HFFc6 (cell line): Measurements from ENCODE around the gene LIPA. TPM values are rescaled to one million over a fixed set of nuclear protein-coding genes. Genes with fewer than 3 reads are reported as not detected.

ENCODE experiments used
- DNase-seq: peaks from one replicate; pipeline ENCODE4 v3.0.0-alpha.2; 2018
- H3K27ac Mint-ChIP-seq: 2 replicates; pipeline ENCODE4 v1.8.0; 2020; ENCODE audit warnings: mild to moderate bottlenecking, mixed read lengths
- H3K27me3 Mint-ChIP-seq: 2 replicates; pipeline ENCODE4 v1.8.0; 2021; ENCODE audit warnings: mild to moderate bottlenecking, moderate library complexity, mixed read lengths; ENCODE audit not compliant: insufficient read depth
- H3K36me3 Mint-ChIP-seq: 2 replicates; pipeline ENCODE4 v1.8.0; 2021; ENCODE audit warnings: low read depth, mixed read lengths
- H3K4me1 Mint-ChIP-seq: 2 replicates; pipeline ENCODE4 v1.8.0; 2020; ENCODE audit warnings: low read depth, mixed read lengths
- H3K4me3 Mint-ChIP-seq: 2 replicates; pipeline ENCODE4 v1.8.0; 2020; ENCODE audit warnings: mild to moderate bottlenecking, moderate library complexity, mixed read lengths
- H3K9me3 Mint-ChIP-seq: 2 replicates; pipeline ENCODE4 v1.8.0; 2020; ENCODE audit warnings: mild to moderate bottlenecking, mixed read lengths
- total RNA-seq, 6 experiments: library from RNA; stranded (reverse); fragmentation: NEBNext Ultra II Directional; extraction: Animal tissue kit (Norgen Biotek cat#: 25700); gene quantifications; 2 replicates in 1 of 6; 3 replicates in 5 of 6; pipeline ENCODE4 v1.2.3, GENCODE V29; 2021
- TF ChIP-seq, protein P1 (sequence below): fragments of 200-600 bp; sonication (generic); IDR thresholded peaks from 2 replicates; pipeline ENCODE4 v1.5.0; 2021; ENCODE audit warnings: antibody characterized with exemption, mild to moderate bottlenecking

The LIPA gene
- total RNA-seq, 6 experiments from 2014 or later, result 108 to 212 (median 122) TPM

DNA sequence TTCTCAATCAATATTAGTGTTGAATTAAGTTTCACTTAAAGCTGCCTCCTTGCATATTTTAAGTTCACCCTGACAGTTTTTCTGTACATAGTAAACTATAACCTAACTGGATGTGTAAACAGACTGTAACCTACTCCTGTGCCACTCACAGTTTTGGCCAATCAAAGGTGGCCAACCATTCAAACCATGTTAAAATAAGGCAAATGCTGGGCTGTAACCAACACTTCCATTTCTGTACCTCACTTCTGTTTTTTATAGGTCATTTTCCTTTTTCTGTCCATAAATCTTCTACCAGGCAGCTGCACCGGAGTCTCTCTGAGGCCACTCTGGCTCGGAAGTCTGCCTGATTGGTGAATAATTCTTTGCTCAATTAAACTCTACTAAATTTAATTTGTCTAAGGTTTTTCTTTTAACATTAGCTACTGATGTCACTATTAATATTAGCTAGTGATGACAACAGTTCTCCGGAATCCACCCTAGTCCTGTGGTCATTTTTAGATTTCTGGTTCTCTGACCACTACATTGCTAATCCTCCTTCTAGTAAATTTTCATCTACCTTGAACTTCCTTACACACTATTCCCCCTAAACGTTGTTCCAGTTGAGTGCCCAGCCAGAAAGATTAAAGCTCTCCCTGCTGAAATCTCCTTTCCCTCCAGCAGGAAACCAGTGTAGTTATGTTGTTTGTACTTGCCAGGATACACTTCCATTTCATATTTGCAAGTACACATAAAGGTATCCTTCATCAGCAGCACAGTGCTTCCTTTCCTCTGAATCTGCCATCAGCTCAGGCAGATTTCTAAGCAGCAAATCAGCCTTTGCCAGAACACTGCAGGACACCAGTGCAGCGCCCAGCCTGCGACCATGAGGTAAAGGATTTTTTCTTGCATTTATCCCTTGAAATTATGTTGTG, 31.7 kb upstream of the LIPA start:
- peak overlapping the region; percentile 69 for H3K4me3 Mint-ChIP-seq
- no peaks in the 10 kb centered on the region for H3K27me3 Mint-ChIP-seq
- H3K4me1 Mint-ChIP-seq, result peaks cover 84% of the 10 kb centered on the region
- H3K9me3 Mint-ChIP-seq, result no peaks in the 10 kb centered on the region
- H3K27ac Mint-ChIP-seq, result peak overlapping the region; percentile 89
- peaks cover 10% of the 10 kb centered on the region for H3K36me3 Mint-ChIP-seq
- TF ChIP-seq, protein P1, sequence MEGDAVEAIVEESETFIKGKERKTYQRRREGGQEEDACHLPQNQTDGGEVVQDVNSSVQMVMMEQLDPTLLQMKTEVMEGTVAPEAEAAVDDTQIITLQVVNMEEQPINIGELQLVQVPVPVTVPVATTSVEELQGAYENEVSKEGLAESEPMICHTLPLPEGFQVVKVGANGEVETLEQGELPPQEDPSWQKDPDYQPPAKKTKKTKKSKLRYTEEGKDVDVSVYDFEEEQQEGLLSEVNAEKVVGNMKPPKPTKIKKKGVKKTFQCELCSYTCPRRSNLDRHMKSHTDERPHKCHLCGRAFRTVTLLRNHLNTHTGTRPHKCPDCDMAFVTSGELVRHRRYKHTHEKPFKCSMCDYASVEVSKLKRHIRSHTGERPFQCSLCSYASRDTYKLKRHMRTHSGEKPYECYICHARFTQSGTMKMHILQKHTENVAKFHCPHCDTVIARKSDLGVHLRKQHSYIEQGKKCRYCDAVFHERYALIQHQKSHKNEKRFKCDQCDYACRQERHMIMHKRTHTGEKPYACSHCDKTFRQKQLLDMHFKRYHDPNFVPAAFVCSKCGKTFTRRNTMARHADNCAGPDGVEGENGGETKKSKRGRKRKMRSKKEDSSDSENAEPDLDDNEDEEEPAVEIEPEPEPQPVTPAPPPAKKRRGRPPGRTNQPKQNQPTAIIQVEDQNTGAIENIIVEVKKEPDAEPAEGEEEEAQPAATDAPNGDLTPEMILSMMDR, result peak; percentile 26; the same call in 1 of the 2 replicates
- DNase-seq, result peak; percentile 83

DNA sequence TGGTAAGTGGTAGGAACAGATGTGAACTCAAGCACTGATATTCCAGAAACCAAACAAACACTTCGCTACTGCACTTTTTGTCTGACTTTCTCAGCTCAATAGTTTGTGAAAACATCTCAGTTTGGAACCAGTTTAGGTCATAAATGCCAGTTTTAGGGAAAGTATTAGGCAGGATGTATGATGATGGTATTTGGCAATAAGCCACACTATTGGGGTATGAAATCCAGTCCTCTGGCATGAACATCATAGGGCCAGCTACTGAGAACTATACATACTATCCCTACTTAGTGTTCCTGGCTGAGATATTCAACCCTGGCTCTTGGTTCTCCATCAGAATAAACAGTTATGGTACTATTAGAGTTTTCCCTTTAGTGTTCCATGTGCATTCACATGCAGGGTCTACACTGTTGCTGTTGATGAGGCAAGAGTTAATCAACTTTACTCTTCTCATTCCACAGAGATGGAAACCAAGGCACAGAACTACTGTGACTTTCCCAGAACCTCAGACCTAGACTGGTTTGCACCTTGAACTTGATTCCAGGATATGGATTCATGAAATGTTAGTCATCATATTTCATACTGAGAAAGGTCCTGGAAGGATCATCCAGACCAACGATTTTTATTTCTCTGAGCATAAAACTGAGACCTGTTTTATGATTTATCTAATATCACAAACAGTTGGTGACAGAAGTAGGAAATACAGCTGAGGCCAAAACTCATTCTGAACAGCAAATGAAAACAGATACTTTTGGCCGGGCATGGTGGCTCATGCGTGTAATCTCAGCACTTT, 30.2 kb upstream of the LIPA start:
- peak overlapping the region; percentile 89 for H3K27ac Mint-ChIP-seq
- H3K4me3 Mint-ChIP-seq, result no peak overlapping the region
- no peak for DNase-seq
- TF ChIP-seq, protein P1, result no peak
- H3K9me3 Mint-ChIP-seq, result no peaks in the 10 kb centered on the region
- peaks cover 1% of the 10 kb centered on the region; the same call in 1 of the 2 replicates for H3K27me3 Mint-ChIP-seq
- H3K36me3 Mint-ChIP-seq, result peaks cover 10% of the 10 kb centered on the region
- H3K4me1 Mint-ChIP-seq, result peaks cover 99% of the 10 kb centered on the region

DNA sequence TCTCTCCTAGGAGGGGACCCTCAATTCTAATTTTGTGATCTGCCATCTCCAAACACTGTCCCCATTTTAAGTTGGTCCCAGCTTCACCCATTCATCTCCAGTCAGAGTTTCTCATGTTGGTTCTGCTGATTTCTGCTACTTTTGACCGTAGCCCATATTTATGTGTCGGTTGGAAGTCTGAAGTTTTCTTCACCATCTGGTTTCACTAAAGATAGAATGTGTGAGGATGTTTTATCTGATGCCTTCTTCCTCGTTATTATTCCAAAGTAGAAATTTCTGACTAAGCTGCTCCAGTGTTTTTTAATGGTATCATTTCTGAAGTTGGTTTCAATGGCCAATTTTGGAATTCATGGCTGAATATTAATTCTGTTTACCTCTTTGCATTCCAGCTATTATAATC, 28.9 kb upstream of the LIPA start:
- Mint-ChIP-seq H3K4me1 (peaks cover 98% of the 10 kb centered on the region), H3K36me3 (peaks cover 6% of the 10 kb centered on the region), H3K9me3 (no peaks in the 10 kb centered on the region), H3K27me3 (peaks cover 1% of the 10 kb centered on the region; the same call in 1 of the 2 replicates), H3K4me3 (peak overlapping the region; percentile 28; the same call in 1 of the 2 replicates), H3K27ac (peak overlapping the region; percentile 89)
- TF ChIP-seq, protein P1, result no peak
- DNase-seq, result peak; percentile 43

DNA sequence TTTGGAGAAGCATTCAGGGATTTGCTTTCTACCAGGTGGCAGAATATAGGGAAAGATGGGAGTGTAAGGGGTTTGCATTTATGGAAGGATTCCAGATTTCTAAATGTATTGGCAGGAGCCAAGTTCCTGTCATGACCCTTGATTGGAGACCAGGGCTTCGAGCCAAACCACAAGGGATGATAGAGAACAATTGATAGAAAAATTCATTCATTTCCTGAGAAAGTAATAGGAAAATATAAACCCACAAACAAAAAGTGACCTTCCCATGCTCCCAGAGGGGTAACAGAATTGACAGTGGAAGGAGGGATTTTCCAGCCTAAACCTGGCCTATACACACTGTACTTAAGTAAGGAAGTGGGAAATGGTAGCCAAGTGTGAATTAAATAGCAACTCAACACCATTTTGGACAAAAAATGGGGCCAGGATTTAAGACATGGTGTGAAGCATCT, 27.9 kb upstream of the LIPA start:
- Mint-ChIP-seq H3K27ac (peak overlapping the region; percentile 70), H3K27me3 (peaks cover 1% of the 10 kb centered on the region; the same call in 1 of the 2 replicates), H3K4me1 (peaks cover 98% of the 10 kb centered on the region), H3K9me3 (no peaks in the 10 kb centered on the region), H3K4me3 (no peak overlapping the region), H3K36me3 (no peaks in the 10 kb centered on the region; the same call in 1 of the 2 replicates)
- TF ChIP-seq, protein P1, result no peak
- no peak for DNase-seq

DNA sequence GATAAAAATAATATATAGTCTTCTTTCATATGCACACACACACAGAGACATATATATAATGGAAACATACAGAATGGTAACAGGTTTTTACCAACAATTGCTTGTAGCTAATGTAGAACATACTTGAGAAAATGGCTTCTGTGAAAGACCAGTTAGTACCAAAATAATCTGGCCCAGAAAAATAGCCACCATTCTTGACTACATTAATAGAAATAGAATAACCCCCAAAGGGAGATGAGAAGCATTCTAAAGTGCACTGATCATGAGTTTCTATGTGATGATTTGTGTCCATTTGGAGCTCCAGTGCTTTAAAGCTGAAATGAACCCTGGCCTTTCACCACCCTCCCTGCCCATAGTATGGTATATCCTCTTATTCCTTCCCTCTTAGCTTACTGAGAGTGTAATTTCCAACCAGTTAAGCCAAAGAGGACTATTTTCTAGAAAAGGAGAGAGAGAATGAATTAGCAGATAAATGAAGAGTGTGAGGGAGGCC, 27.4 kb upstream of the LIPA start:
- DNase-seq, result no peak
- H3K4me3 Mint-ChIP-seq, result no peak overlapping the region

More for the DNA sequence above, 27.4 kb upstream of the LIPA start:
- peak overlapping the region; percentile 70 for H3K27ac Mint-ChIP-seq
- no peaks in the 10 kb centered on the region for H3K9me3 Mint-ChIP-seq
- TF ChIP-seq, protein P1, result no peak
- peaks cover 1% of the 10 kb centered on the region; the same call in 1 of the 2 replicates for H3K27me3 Mint-ChIP-seq
- H3K36me3 Mint-ChIP-seq, result no peaks in the 10 kb centered on the region; the same call in 1 of the 2 replicates
- peaks cover 98% of the 10 kb centered on the region for H3K4me1 Mint-ChIP-seq
